ENCODE measurements around the gene CHMP4A. TPM values are rescaled to one million over a fixed set of nuclear protein-coding genes. Genes with fewer than 3 reads are reported as not detected.
A peak's percentile ranks its signal among the peaks of the same experiment; 100 is the strongest.

The CHMP4A gene
- total RNA-seq, 1 experiment from 2014 or later, result 88.6 TPM

DNA sequence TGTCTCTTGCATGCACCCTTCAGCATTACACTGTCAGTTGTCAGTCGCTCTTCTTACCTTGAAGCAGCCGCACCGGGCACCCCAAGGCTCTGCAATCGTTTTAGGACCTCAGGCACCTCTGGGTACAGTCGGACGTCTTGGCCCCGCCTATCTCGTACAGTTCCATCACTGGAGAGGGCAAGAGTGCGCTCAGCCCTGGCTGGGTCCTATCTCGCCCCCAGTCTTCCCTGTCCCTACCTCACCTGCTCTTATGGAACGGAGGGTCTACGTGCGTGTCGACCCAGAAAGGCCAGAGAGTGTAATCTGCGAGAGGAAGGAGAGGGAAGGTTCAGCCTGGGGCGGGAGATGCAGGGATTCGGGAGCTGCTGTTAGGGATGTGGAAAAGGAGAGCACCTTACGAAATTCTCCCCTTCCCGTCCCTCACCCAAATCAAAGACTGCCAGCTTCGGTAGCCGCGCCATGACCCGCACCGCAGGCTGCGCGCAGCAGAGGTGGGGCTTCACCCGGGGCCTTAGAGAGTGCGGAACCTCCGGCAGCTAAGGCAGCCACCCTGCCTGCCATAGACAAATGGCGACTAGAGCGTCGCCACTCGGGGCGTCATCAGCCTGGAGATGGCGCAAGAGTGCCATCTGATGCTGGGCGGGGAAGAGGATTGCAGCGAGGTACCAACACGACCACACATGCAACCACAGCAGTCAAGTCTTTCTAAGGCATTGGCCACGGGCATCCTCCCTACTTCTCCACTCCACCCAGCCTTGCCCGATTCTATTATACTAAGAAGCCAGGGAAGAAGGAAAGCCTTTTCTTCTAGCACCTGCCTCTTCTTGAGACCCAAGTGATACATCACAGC is 2.4 kb upstream of the CHMP4A start, which contains the start of gene MDP1:
Gene MDP1 (minus strand): TSS at position 572 of the 850 bp plus-strand sequence. CDS start 111 bp downstream, at position 461.
- DNase-seq (ENCODE audit: unreplicated experiment), result peak; percentile 87
- BruUV-seq (replicated peaks), result no TSS peak
- Mint-ChIP-seq H3K4me3 (ENCODE audit: unreplicated experiment) (peak within 1 kb of the TSS; percentile 80), H3K9me3 (ENCODE audit: unreplicated experiment) (no peaks in the 10 kb centered on the region), H3K27ac (ENCODE audit: low read depth, unreplicated experiment) (peak within 1 kb of the TSS; percentile 73), H3K27me3 (ENCODE audit: insufficient read depth, unreplicated experiment) (no peaks in the 10 kb centered on the region), H3K4me1 (ENCODE audit: insufficient read depth, unreplicated experiment) (peaks cover 20% of the 10 kb centered on the region), H3K36me3 (ENCODE audit: insufficient read depth, unreplicated experiment) (peaks cover 53% of the 10 kb centered on the region)
- TF ChIP-seq CTCF (IDR thresholded peaks at IDR 0.05; ENCODE audit: unreplicated experiment), result peak; percentile 25
- intact Hi-C loops (cut with micrococcal nuclease), result loop anchor here (1.0 kb wide), 3 partner anchors 17 to 82 kb away; partner anchors contain the start of genes GMPR2 and NEDD8
- CTCF ChIA-PET, result interaction anchor here (0.6 to 4.2 kb wide), 10 partner anchors 9 to 118 kb away, joined by 3 to 32 read pairs (median 5); partner anchors contain the start of genes CIDEB and TINF2
- POLR2A ChIA-PET, result interaction anchor here (0.7 to 5.1 kb wide), 21 partner anchors 9 to 135 kb away, joined by 3 to 69 read pairs (median 5); partner anchors contain the start of genes DCAF11, DHRS1, EMC9 and GMPR2

- POLR2A ChIA-PET, result interaction anchor here (0.7 to 5.9 kb wide), 29 partner anchors 10 to 217 kb away, joined by 3 to 69 read pairs (median 6); partner anchors contain the start of genes DCAF11, DHRS1, GMPR2 and IPO4
- H3K36me3 Mint-ChIP-seq (ENCODE audit: insufficient read depth, unreplicated experiment), result peaks cover 69% of the 10 kb centered on the region
- H3K27ac Mint-ChIP-seq (ENCODE audit: low read depth, unreplicated experiment), result peak overlapping the region; percentile 99
- DNase-seq (ENCODE audit: unreplicated experiment), result no peak
- TSS peak; percentile 79 for BruUV-seq (replicated peaks)
- H3K4me3 Mint-ChIP-seq (ENCODE audit: unreplicated experiment), result peak overlapping the region; percentile 96
- intact Hi-C loops (cut with micrococcal nuclease), result loop anchor here (2.0 kb wide), 1 partner anchor 25 kb away; the partner anchor contains the start of gene IPO4
- peaks cover 20% of the 10 kb centered on the region for H3K4me1 Mint-ChIP-seq (ENCODE audit: insufficient read depth, unreplicated experiment)
- CTCF ChIA-PET, result interaction anchor here (0.5 to 4.2 kb wide), 15 partner anchors 14 to 223 kb away, joined by 3 to 32 read pairs (median 4); partner anchors contain the start of genes CIDEB, GMPR2, IRF9 and NEDD8
- no peak for TF ChIP-seq CTCF (IDR thresholded peaks at IDR 0.05; ENCODE audit: unreplicated experiment)
- H3K9me3 Mint-ChIP-seq (ENCODE audit: unreplicated experiment), result no peaks in the 10 kb centered on the region
- no peaks in the 10 kb centered on the region for H3K27me3 Mint-ChIP-seq (ENCODE audit: insufficient read depth, unreplicated experiment)
Observed at GRCh38 chr14:24213866-24214662, 776 bp upstream of the CHMP4A start.

DNA sequence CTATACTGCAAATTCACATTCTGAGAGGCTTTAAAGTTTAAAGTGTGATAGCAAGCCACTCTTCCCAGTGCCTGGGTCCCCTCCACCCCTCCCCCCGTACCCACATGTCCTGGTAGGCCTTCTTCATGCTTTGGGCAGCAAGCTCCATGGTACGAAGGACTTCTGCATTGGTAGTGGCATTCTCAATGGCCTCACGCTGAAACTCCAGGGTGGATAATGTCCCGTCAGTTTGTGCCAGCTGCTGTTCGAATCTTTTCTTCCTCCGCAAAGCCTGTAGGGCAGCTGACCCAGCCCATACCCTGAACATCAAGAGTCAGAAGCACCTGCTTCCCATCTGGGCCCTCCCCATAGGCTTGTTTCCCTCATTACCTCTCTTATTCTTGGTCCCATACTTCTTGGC is 2.0 kb downstream of the CHMP4A start:
- Mint-ChIP-seq H3K9me3 (ENCODE audit: unreplicated experiment) (no peaks in the 10 kb centered on the region), H3K27ac (ENCODE audit: low read depth, unreplicated experiment) (no peak overlapping the region)

More for the DNA sequence above, 2.0 kb downstream of the CHMP4A start:
- peaks cover 18% of the 10 kb centered on the region for H3K4me1 Mint-ChIP-seq (ENCODE audit: insufficient read depth, unreplicated experiment)
- no peak for TF ChIP-seq CTCF (IDR thresholded peaks at IDR 0.05; ENCODE audit: unreplicated experiment)
- ChIA-PET POLR2A (interaction anchor here (0.6 to 5.9 kb wide), 7 partner anchors 16 to 933 kb away, joined by 3 to 68 read pairs (median 13); partner anchors contain the start of genes IPO4, IRF9, PSME2 and RNF31), CTCF (interaction anchor here (1.1 kb wide), 1 partner anchor 26 kb away, joined by 4 read pairs; no protein-coding TSS in a partner anchor)
- H3K4me3 Mint-ChIP-seq (ENCODE audit: unreplicated experiment), result no peak overlapping the region
- BruUV-seq (replicated peaks), result no TSS peak
- H3K36me3 Mint-ChIP-seq (ENCODE audit: insufficient read depth, unreplicated experiment), result peaks cover 72% of the 10 kb centered on the region
- intact Hi-C loops (cut with micrococcal nuclease), result no loop called here
- no peaks in the 10 kb centered on the region for H3K27me3 Mint-ChIP-seq (ENCODE audit: insufficient read depth, unreplicated experiment)
- DNase-seq (ENCODE audit: unreplicated experiment), result no peak
